Measurements from ENCODE around the gene PKM.

PKM gene

GRCh38 chr15:72199721-72200212 lies 31.2 kb downstream of the PKM start:
- peak; percentile 66 for DNase-seq

DNA sequence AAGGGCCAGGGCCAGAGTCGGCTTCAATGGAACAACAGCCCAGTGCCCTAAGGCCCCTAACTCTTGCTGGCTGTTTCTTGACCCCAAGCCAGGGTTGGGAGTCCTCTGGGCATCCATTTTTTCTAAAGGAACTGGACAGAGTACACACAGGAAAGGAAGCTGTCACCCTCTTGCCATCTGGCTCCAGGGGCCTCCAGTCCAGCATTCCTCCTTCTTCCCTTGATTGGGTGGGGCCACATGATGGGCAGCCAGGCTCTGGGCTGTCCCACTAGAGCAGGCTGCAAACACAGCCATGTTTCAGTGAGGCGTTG lies 31.8 kb downstream of the PKM start:
- DNase-seq, result no peak

- DNase-seq, result no peak
Measured at GRCh38 chr15:72198356-72199204, 32.4 kb downstream of the PKM start.

DNA sequence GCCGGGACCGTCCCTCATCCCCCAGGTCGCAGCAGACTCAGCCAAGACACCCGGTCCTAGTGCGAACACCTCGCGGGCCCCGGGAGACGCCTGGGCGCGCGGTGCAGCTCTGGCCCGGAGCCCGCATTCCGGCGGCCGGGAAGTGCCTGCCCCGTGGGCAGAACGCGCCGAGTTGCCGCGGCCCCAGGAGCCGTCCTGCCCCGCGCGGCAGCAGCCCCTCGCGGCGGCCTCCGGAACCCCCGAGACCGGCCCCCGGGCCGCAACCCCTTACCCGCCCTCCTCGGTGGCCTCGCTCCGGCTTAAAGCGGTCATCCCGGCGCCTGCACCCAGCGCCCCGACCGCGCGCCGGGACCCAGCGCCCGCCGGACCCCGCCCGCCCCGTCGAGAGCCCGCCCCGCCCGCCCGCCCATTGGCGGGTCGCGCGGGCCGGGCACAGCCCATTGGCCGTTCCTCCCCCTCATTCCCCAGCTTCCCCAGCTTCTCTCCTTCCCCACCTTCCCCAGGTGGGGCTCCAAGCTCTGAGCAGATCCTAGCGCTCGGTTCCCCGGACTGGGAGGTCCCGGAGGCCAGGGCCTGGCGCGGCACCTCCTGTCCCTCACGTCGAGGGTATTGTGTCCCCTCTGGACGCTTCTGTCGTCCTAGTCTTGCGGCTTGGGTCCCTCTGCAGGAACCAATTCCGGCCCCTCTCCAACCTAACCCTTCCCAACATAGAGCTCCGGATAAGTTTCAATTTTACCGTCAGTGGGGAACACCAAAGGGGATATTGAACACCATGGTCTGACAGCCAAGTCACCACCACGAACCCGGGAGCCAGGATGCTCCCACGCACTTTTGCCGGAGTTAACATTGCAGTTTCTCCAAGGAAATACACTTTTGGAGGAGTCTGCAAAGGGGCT lies 33.3 kb downstream of the PKM start, which contains the start of gene GRAMD2A:
TSS of gene GRAMD2A (minus strand) at position 328 of the 896 bp plus-strand sequence.
- no peak for DNase-seq

DNA sequence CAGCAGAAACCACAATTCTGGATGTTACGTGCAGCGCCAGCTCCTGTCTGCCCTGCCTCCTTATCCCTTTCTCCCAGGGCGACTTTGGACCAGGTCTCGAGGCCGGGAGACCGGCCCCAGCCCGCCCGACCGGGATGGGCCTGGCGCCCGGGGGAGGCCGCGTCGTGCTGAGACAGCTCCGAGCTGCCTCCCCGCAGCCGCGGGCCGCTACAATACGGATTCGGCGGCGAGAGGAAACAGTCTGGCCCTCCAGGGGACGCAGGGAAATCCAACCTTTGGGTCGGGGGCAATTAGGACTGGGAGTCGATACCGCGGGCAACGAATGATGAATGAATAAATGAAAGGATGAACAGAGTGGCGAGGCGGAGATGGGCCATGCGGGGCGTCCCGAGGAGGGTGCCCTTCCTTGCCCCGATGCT lies 33.9 kb downstream of the PKM start:
- DNase-seq, result no peak

DNA sequence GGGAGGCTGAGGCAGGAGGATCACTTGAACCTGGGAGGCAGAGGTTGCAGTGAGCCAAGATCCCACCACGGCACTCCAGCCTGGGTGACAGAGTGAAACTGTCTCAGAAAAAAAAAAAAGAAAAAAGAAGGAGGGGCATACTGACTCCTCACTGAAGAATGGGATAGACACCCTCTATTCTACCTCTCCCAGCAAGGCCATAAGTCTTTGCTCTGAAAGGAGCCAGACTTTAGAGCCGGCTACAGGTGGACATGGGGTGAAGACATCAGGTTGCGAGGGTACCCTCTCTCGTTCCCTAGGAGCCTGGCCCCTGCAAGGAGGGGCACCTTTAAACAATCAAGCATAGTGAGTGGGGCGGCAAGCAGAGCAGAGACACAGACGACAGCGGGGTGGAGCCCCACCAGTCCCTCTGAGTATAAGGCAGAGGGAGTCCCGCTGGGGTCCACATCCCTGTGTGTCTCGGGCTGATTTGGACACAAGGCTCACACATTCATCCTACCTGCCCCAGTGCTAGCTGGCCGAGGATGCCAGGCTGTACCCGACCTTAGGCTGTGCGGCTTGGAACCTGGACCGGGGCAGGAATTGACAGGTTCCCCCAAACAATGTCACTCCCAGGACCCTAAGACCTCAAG lies 34.5 kb downstream of the PKM start:
- no peak for DNase-seq

DNA sequence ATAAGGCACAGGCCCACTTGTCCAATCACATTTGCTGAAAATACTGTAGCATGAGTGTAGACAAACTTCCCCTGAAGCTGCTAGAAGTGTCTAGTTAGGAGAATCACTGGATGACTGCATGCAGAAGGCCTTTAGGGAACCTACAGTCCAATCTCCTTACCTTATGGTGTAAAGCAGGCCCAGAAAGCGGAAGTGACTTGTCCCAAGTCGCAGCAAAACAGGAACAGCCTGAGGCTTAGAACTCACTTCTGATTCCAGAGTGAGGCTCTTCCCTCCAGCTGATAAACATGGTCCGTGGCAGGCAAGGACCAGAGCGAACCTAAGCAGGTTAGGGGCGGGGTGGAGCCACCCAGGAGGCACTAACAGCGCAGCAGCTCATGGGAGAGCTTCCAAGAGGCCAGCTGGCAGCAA lies 35.9 kb downstream of the PKM start:
- DNase-seq, result no peak

- DNase-seq, result no peak
Measured at GRCh38 chr15:72193836-72194396, 37.1 kb downstream of the PKM start.

GRCh38 chr15:72192416-72192815 lies 38.6 kb downstream of the PKM start:
- DNase-seq, result no peak

- no peak for DNase-seq
Measured at GRCh38 chr15:72189250-72189902, 41.6 kb downstream of the PKM start.

DNA sequence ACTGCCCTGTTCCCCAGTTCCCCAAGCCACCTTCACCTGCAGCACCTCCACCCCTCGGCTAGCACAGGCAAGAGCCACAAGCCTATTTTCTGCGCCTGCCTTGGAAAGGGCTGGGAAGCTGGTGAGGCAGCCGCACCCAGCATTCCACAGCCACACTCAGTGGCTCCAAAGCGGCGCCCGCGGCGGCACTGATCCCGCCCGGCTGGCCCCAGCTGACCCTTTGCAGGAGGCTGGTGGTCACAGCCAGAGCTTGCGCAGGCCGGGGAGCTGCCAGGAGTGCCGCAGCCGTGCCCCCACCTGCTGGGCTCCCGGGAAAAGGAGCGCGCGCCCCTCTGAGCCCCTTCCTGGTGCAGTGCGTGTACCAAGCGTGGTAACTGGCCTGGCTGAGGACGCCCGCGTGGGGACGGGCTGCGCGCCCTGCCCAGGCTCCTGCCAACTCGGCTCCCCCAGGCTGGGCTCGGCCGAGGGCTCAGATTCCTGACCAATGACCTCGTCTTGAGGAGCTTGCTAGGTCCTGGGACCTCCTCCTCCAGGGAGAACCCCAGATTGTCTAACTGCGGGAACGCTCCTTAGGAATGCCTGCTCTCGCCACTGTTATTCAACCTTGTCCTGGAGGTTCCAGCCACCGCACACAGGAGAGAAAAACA lies 46.7 kb downstream of the PKM start:
- DNase-seq, result no peak

GRCh38 chr15:72183781-72184164 lies 47.2 kb downstream of the PKM start:
- DNase-seq, result no peak

DNA sequence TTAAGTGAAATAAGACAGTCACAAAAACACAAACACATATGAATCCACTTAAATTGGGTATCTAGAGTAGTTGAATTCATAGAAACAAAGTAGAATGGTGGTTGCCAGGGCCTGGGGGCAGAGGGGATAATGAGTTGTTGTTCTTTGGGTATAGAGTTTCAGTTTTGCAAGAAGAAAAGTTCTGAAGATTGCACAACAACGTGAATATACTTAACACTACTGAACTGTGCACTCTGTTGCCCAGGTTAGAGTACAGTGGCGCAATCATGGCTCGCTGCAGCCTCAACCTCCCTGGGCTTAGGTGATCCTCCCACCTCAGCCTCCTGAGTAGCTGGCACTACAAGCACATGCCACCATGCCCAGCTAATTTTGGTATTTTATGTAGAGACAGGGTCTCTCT lies 48.3 kb downstream of the PKM start:
- DNase-seq, result no peak

GRCh38 chr15:72182244-72182643 lies 48.7 kb downstream of the PKM start:
- no peak for DNase-seq

DNA sequence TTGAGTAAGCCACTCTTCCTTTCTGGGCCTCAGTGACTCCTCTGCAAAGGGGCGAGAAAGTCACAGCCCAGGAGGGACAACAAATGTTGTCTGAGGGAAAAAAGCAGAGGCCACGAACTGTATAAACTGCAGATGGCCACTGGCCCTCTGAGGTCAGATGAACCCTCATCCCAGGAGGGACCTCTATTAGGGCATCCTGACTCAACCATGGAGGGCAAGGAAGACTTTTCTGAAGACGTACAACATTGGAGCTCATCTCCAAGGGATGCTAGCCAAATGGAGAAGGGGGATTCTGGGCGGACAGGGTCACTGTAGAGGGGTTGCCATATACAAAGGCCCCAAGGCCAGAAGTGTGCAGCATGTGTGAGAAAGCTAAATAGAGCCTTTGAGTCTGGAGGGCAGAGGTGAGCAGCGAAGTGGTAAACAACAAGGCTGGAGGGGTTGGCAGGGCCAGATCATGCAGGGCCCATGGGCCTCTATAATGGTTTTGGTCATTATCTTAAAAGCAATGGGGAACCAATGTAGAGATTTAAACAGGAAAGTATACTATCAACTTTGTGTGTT lies 50.1 kb downstream of the PKM start:
- no peak for DNase-seq

DNA sequence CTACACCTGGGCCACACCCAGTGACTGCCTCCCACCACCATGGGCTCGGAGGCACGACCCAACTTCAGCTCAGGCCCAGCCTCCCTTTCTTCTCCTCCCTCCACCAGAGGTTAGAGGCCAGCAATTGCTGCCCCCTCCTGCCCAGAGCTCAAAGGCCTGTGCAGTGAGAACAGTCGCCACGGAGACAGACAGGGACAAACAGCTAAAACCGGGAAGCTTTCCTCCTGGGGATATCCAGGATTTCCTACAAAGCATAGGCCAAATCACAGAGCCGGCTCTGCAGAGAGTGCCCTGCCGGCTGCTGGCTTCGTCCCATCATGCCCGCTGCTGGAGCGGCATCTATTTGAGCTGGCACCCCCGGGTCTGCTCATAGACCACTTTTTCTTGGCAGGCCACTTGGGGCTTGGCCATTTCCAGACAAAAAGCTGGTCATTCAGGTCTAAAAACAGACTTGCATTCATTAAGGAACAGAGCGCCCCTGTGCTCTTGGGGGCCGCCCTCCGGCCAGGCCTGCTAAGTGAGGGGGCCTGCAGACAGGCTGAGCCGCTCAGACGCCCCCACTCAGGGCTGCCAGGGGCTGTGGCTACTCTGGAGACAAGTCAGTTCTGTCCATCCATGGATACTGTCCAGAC lies 50.9 kb downstream of the PKM start:
- no peak for DNase-seq

- DNase-seq, result no peak
Measured at GRCh38 chr15:72178976-72179585, 51.9 kb downstream of the PKM start.

DNA sequence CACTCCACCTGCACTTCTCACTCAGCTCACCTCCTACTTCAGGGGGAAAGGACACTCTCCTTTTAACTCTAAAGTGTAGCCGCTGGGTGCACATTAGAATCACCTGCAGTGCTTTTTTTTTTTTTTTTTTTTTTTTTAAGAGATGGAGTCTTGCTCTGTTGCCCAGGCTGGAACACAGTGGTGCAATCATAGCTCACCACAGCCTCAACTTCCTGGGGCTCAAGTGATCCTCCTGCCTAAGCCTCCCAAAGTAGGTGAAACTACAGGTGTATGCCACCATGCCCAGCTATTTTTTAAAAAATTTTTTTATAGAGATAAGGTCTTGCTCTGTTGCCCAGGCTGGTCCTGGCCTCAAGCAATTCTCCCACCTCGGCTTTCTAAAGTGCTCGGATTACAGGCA lies 54.2 kb downstream of the PKM start:
- DNase-seq, result no peak

- DNase-seq, result no peak
Measured at GRCh38 chr15:72176159-72176558, 54.8 kb downstream of the PKM start.

DNA sequence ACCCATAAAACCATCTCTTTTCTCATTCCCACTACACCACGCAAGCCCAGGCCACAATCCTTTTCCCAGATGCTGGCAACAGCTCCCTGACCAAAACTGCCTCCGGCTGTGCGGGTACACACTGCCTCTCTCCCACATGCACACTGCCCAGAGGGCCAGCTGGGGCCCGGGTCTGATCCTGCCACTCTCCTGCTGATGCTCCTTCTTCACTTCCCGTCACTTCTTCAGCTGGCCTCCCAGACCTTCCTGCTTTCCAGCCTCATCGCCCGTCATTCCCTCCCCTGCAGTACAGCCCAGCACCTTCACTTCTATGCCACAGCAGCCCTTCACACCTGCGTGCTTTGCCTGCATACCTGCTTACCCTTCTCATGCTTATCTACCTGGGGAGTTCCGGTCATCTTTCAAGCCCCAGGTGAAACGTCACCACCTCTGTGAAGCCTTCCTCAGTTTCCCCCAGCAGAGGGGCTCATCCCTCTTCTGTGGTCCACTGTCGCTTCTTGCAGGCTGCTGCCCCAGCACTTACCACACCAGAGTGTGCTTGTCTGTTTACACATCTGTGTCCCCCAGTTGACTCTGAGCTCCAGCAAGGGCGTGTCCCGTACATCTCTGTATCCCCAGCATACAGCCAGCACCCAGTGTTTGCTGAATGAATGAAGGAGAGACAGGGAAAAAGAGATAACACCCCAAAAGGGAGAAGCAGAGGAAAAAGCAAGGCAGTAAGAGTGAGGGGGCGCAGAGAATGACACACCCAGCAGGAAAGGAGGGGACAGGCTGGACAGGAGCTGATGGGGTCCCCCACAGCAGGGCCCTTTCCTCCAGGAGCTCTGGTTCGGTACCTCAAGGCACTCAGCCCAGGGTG lies 55.6 kb downstream of the PKM start:
- no peak for DNase-seq
